Measurements from ENCODE around the gene CYP2A13. TPM values are rescaled to one million over a fixed set of nuclear protein-coding genes. Genes with fewer than 3 reads are reported as not detected.

CYP2A13 gene
- polyA plus RNA-seq, 3 donors: not detected

- Histone ChIP-seq H3K9ac (ENCODE audit: insufficient read depth, low read length, poor library complexity, severe bottlenecking) (no peak overlapping the region), H3K27me3 (ENCODE audit: control insufficient read depth in 2 of 2, insufficient read depth in 2 of 2, low read length in 2 of 2) (peaks cover 0 to 7% of the 10 kb centered on the region in 2 donors), H3K4me3 (replicated peaks in 1 of 3; ENCODE audit: low read depth in 2 of 3, low read length in 3 of 3) (no peak overlapping the region), H4K20me1 (ENCODE audit: insufficient read depth, low read length) (no peaks in the 10 kb centered on the region), H3K4me2 (replicated peaks; ENCODE audit: extremely low read depth, low read length, poor library complexity, severe bottlenecking) (no peak overlapping the region), H3K36me3 (replicated peaks in 1 of 2; ENCODE audit: control insufficient read depth in 1 of 2, insufficient read depth in 2 of 2, low read length in 2 of 2) (no peaks in the 10 kb centered on the region), H3K79me2 (ENCODE audit: insufficient read depth, low read length) (no peaks in the 10 kb centered on the region), H2AFZ (ENCODE audit: insufficient read depth, low read depth, low read length, poor library complexity, severe bottlenecking) (no peak overlapping the region), H3K4me1 (ENCODE audit: control insufficient read depth in 1 of 2, insufficient read depth in 2 of 2, low read length in 2 of 2) (peaks cover 11 to 14% of the 10 kb centered on the region in 2 donors), H3K9me3 (replicated peaks in 1 of 2; ENCODE audit: control insufficient read depth in 1 of 2, insufficient read depth in 1 of 2, low read length in 2 of 2) (no peaks in the 10 kb centered on the region), H3K27ac (ENCODE audit: low read depth in 1 of 2, low read length in 2 of 2) (no peak overlapping the region)
- DNase-seq: no peak
- Mint-ChIP-seq H3K9me3 (peaks cover 0 to 3% (median 0%) of the 10 kb centered on the region in 7 donors), H3K4me1 (peaks cover 19% of the 10 kb centered on the region), H3K27ac (peak overlapping the region in 1 of 7 donors; percentile 55), H3K36me3 (no peaks in the 10 kb centered on the region), H3K4me3 (peak overlapping the region in 1 of 2 donors; percentile 36), H3K27me3 (ENCODE audit: low read depth in 3 of 3) (peaks cover 47 to 49% (median 48%) of the 10 kb centered on the region in 3 donors)
- TF ChIP-seq CTCF (IDR thresholded peaks at IDR 0.05): no peak
- WGBS (ENCODE audit: insufficient coverage): 95% methylated on average over 2 of the region's 5 CpGs
- intact Hi-C loops (cut with micrococcal nuclease): loop anchor here in 1 of 2 donors (5.0 to 10.0 kb wide), 2 partner anchors 174 to 319 kb away; no protein-coding TSS in a partner anchor
Observed at GRCh38 chr19:41131186-41131585, 42.9 kb downstream of the CYP2A13 start.

DNA sequence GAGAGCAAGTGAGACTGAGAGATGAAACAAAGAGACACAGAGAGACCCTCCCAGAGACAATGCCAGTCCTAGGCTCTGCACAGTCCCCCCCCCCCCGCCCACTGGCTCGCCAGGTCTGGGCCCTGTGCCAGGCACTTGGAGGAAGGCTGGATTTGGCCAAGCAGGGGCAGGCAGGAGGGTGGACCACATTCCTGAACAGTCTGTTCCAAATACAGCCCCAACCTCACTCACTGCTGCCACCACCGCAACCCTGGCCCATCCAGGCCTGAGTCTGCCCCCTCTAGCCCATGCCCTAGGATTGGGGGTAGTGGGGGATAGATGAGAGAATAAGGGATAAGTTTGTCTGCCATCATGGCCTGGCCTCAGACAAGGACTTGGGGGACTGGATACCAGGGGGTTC is 45.0 kb downstream of the CYP2A13 start:
- Histone ChIP-seq H3K4me2 (replicated peaks; ENCODE audit: extremely low read depth, low read length, poor library complexity, severe bottlenecking) (no peak overlapping the region), H4K20me1 (ENCODE audit: insufficient read depth, low read length) (no peaks in the 10 kb centered on the region), H3K27ac (ENCODE audit: low read depth in 1 of 2, low read length in 2 of 2) (no peak overlapping the region), H3K9me3 (replicated peaks in 1 of 2; ENCODE audit: control insufficient read depth in 1 of 2, insufficient read depth in 1 of 2, low read length in 2 of 2) (no peaks in the 10 kb centered on the region), H3K4me1 (ENCODE audit: control insufficient read depth in 1 of 2, insufficient read depth in 2 of 2, low read length in 2 of 2) (peaks cover 11 to 20% of the 10 kb centered on the region in 2 donors), H3K79me2 (ENCODE audit: insufficient read depth, low read length) (no peaks in the 10 kb centered on the region), H3K9ac (ENCODE audit: insufficient read depth, low read length, poor library complexity, severe bottlenecking) (no peak overlapping the region), H3K4me3 (replicated peaks in 1 of 3; ENCODE audit: low read depth in 2 of 3, low read length in 3 of 3) (no peak overlapping the region), H3K27me3 (ENCODE audit: control insufficient read depth in 2 of 2, insufficient read depth in 2 of 2, low read length in 2 of 2) (peaks cover 0 to 7% of the 10 kb centered on the region in 2 donors), H2AFZ (ENCODE audit: insufficient read depth, low read depth, low read length, poor library complexity, severe bottlenecking) (no peak overlapping the region), H3K36me3 (replicated peaks in 1 of 2; ENCODE audit: control insufficient read depth in 1 of 2, insufficient read depth in 2 of 2, low read length in 2 of 2) (no peaks in the 10 kb centered on the region)
- Mint-ChIP-seq H3K9me3 (peaks cover 0 to 2% (median 0%) of the 10 kb centered on the region in 7 donors), H3K27ac (peak overlapping the region in 1 of 7 donors; percentile 41), H3K4me3 (peak overlapping the region; percentile 58 to 62), H3K36me3 (no peaks in the 10 kb centered on the region), H3K4me1 (peaks cover 18% of the 10 kb centered on the region), H3K27me3 (ENCODE audit: low read depth in 3 of 3) (peaks cover 38 to 45% (median 41%) of the 10 kb centered on the region in 3 donors)
- no CpG with 5 or more reads among the region's 3 CpGs for WGBS (ENCODE audit: insufficient coverage)
- intact Hi-C loops (cut with micrococcal nuclease): loop anchor here in 1 of 2 donors (5.0 to 10.0 kb wide), 2 partner anchors 172 to 321 kb away; no protein-coding TSS in a partner anchor
- DNase-seq: no peak
- no peak for TF ChIP-seq CTCF (IDR thresholded peaks at IDR 0.05)
